GDM1 (cell line): ENCODE data around the gene REPS1.

Experiments
- DNase-seq: peaks from one replicate; lab custom pipeline; 2025; lab: John Stamatoyannopoulos, UW

REPS1 gene

DNA sequence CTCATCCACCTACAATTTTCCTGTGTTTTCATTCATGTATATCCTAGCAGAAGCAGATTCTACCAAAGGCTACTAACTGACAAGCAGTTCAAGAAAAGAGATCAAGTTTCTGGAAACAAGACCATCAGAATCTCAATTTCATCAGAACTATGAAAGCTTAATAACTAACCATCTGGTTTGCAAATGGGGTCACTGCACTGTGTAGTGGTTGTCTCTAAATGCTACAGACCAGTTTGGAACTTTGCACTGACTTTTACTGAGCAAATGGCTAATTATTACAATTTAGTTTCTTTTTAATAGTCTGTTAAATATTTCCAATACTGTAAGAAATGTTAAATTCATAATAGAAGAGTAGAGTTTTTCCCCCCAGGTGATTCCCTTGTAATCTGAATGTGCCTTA lies 64.5 kb downstream of the REPS1 start:
- DNase-seq, result no peak

GRCh38 chr6:138920906-138921305 lies 67.1 kb downstream of the REPS1 start:
- no peak for DNase-seq

- DNase-seq, result no peak
Measured at GRCh38 chr6:138914701-138915100, 73.4 kb downstream of the REPS1 start.

DNA sequence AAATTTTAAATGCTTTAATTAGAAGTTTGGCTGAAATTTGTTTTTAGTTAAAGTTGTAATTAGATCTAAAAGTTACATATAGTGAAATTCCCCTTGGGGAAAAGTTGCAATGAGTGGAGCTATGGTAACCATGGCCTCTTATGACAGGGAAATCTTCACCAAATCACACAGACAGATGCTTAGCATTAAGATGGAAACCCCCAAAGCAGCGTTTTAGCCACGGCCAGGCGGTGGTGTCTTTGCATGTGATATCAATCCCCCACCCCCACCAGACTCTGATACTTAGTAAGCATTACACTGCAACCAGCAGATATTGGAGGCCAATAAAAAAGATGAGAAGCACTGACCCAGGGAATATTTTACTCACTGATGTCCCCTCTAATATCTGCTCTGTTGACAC lies 75.7 kb downstream of the REPS1 start:
- no peak for DNase-seq

GRCh38 chr6:138909975-138910374 lies 78.1 kb downstream of the REPS1 start:
- no peak for DNase-seq

DNA sequence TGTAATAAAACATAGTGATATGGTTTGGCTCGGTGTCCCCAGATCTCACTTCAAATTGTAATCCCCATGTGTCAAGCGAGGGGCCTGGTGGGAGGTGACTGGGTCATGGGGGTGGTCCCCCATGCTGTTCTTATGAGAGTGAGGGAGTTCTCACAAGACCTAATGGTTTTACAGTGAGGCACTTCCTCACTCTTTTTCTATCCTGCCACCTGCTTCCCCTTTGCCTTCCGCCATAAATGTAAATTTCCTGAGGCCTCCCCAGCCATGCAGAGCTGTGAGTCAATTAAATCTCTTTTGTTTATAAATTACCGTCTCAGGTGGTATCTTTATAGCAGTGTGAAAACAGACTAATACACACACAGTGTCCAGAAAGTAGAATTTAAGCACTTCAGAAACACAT lies 78.5 kb downstream of the REPS1 start:
- no peak for DNase-seq

GRCh38 chr6:138907167-138907566 lies 80.9 kb downstream of the REPS1 start:
- no peak for DNase-seq

DNA sequence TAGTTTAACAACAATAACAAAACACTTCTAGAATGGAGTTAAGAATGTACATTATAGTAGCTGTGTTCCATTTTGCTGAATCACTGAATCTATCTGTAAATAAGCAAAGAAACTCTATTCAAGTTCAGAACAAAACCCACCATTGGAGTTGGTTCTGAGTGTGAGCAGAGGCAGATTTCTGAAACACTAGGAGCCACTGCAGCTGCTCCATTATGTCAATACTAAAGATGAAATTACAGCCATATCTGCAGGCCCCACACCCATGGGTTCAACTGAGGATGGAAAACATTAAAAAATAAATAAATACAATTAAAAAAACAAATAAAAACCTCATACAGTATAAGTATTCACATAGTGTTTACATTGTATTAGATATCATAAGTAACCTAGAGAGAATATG lies 91.0 kb downstream of the REPS1 start:
- no peak for DNase-seq

DNA sequence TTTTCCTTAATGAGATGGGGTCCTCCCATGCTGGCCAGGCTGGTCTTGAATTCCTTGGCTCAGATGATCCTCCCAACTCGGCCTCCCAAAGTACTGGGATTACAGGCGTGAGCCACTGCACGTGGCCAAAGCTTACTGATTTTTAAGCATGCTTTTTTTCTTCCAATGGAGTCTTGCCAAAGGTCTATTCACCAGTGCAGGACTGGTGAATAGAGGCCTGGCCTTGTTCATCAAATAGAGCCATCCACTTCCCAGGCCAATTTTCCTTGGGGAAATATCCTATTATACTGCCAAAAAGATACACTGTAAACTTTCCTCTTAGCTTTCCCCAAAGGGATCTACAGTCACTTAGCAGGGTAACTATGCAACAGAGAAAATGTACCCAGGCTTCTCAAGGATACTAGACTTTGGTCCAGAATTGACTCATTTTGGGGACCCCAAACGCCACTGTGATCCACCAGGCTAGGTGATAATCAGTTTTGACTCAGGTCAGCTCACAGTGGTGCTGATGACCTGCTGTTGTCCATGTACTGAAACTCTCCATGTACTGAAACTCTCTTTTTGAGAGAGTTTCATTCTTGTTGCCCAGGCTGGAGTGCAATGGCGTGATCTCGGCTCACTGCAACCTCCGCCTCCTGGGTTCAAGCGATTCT lies 91.8 kb downstream of the REPS1 start:
- no peak for DNase-seq

GRCh38 chr6:138891255-138891986 lies 96.6 kb downstream of the REPS1 start:
- DNase-seq, result no peak

DNA sequence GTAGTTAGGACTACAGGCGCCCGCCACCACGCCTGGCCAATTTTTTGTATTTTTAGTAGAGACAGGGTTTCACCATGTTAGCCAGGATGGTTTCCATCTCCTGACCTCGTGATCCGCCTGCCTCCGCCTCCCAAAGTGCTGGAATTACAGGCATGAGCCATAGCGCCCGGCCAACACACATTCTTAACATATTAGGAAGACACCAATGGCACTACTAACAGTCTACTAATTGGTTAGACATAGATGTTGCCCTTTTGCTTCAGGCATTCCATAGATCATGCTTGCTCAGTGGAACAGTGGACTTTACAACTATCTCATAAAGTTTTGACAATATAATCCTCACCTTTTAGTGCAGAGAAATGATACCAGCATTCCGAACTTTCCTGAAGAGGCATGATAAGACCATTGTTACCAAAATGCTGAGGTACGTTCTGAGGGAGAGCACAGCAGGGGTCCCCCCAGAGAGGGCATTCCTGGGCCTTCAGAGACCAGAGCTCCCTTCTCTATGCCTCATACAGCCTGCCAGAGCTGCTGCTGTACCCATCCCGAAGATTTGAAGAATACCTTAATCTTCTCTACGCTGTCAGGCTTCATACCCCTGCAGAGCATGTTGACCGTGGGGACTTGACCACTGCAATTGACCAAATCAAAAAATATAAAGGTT lies 102.8 kb downstream of the REPS1 start:
- DNase-seq, result no peak

- DNase-seq, result no peak
Measured at GRCh38 chr6:138882369-138883017, 105.6 kb downstream of the REPS1 start.

- no peak for DNase-seq
Measured at GRCh38 chr6:138873191-138873590, 114.9 kb downstream of the REPS1 start.

- no peak for DNase-seq
Measured at GRCh38 chr6:138869398-138869797, 118.7 kb downstream of the REPS1 start.

GRCh38 chr6:138868181-138868580 lies 119.9 kb downstream of the REPS1 start:
- no peak for DNase-seq

GRCh38 chr6:138865480-138866109 lies 122.5 kb downstream of the REPS1 start:
- DNase-seq, result no peak

DNA sequence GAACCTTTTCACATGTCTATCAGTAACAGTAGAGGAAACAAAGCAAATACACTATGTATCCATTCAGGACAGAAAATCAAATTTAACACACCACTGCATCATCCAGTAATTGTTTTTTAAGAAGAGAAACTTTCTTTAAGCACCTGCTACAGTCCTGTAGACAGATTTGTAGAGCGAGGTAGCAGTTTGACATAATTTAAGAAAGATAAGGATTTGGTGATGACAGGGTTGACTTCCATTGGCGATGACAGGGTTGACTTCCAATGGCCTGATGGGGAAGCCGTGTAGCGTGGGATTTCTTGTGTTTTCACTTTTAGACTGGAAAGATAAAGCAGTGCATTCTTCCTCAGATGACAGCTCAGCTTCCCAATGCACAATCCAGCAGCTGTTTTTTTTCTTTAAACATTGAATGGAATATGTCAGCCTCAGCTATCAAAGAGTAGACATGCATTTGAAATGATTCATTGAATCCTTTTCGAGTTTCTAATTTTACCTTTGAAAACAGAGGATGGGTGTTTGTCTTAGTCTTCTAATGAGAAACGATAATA lies 123.6 kb downstream of the REPS1 start:
- DNase-seq, result no peak

DNA sequence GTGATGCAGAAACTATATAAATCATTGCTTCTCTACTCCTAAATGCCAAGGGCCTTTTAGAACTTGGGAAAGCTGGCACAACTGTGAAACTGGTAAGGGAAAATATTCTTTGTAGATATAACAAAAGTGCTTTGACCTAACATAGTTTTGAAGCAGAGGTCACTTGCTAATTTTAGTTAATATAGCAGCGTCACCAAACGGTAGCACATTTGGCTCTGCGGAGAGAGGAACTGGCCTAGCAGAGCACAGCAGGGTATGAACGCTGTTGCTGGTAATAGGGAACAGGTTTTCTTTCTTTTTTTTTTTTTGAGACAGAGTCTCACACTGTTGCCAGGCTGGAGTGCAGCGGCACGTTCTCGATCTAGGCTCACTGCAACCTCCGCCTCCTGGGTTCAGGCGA lies 124.7 kb downstream of the REPS1 start:
- no peak for DNase-seq

DNA sequence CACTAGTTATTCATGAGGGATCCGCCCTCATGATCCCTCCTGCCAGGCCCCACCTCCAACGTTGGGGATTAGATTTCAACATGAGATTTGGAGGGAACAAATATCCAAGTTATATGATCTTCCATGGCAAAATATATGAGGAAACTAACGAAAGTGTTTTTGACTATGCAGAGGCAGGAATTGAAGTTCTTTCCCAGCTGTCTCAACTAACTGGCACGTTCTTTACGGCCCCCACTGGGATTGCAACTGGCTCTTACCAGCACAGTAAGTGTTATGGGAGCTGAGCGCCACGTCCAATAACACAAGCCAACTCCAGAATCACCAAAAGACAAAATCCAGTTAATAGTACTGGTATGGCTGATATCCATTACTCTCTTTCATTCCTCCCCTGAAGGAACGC lies 125.6 kb downstream of the REPS1 start:
- no peak for DNase-seq

DNA sequence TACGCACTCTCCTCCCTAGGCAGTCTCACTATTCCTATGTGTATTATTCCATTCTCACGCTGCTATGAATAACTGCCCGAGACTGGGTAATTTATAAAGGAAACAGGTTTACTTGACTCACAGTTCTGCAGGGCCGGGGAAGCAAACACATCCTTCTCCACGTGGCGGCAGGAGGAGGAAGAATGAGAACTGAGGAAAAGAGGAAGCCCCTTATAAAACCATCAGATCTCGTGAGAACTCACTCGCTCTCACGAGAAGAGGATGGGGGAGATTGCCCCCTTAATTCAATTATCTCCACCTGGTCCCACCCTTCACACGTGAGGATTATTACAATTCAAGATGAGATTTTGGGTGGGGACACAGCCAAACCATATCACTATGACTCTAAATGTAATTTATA lies 130.3 kb downstream of the REPS1 start:
- DNase-seq, result no peak

DNA sequence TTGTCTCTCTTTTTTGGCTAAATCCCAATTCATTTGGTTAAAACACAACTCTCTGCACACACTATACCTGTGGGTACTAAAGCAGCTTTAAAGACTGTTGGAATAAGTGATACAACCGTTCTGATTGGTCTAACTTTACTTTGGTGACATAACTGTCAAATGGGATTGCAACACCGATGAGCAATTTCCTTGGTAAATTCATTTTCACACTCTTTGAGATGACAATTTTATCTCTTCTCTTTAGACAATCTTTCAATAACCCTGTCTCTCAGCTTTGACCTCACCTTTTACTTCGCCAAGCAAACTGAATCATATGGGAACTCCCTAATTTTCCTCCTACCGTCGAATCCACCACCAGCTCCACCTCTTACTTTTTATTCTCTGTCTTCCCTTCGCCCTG lies 131.4 kb downstream of the REPS1 start:
- no peak for DNase-seq
